Neutrophil (primary cell): ENCODE measurements around the gene ITGB2.

Source experiments
- H3K27ac ChIP-seq: fragments of 200-600 bp; sonication (generic); 2 replicates; pipeline ENCODE4 v1.5.1; 2016; ENCODE audit warnings: mild to moderate bottlenecking, moderate library complexity
- H3K27me3 ChIP-seq: fragments of 200-600 bp; sonication (generic); 2 replicates; pipeline ENCODE4 v1.6.0; 2016; ENCODE audit warnings: mild to moderate bottlenecking
- H3K36me3 ChIP-seq: fragments of 200-600 bp; sonication (generic); 2 replicates; pipeline ENCODE4 v1.5.1; 2017
- H3K4me1 ChIP-seq, 2 experiments: fragments of 200-600 bp in 1 of 2; sonication (generic) in 1 of 2; 1 replicate in 1 of 2; 2 replicates in 1 of 2; pipeline versions ENCODE4 v1.5.1 to v1.6.1; 2013 to 2016; ENCODE audit warnings: low read depth in 1 of 2, low read length in 1 of 2, mild to moderate bottlenecking in 1 of 2, moderate library complexity in 1 of 2; ENCODE audit not compliant: control insufficient read depth in 1 of 2, insufficient read depth in 1 of 2
- H3K4me3 ChIP-seq, 2 experiments: fragments of 200-600 bp in 1 of 2; sonication (generic) in 1 of 2; 1 replicate in 1 of 2; 2 replicates in 1 of 2; pipeline ENCODE4 v1.5.1; 2013 to 2016; ENCODE audit warnings: low read depth in 1 of 2, low read length in 1 of 2, mild to moderate bottlenecking in 1 of 2, moderate library complexity in 1 of 2
- H3K9me3 ChIP-seq: fragments of 200-600 bp; sonication (generic); 2 replicates; pipeline ENCODE4 v1.5.1; 2016
- CTCF ChIP-seq: fragments of 200-600 bp; sonication (generic); IDR thresholded peaks from 2 replicates; pipeline ENCODE4 v1.5.1; 2016; ENCODE audit warnings: antibody characterized with exemption

Gene ITGB2

GRCh38 chr21:44898851-44899767 lies 21.6 kb downstream of the ITGB2 start:
- peak overlapping the region; percentile 63 for H3K27ac ChIP-seq
- H3K36me3 ChIP-seq, result peaks cover 100% of the 10 kb centered on the region
- TF ChIP-seq CTCF, result no peak
- H3K4me3 ChIP-seq, result no peak overlapping the region
- no peaks in the 10 kb centered on the region for H3K9me3 ChIP-seq
- no peaks in the 10 kb centered on the region for H3K27me3 ChIP-seq
- H3K4me1 ChIP-seq, result peaks cover 20% of the 10 kb centered on the region in 2 experiments

GRCh38 chr21:44898011-44898488 lies 22.6 kb downstream of the ITGB2 start:
- Histone ChIP-seq H3K27me3 (no peaks in the 10 kb centered on the region), H3K36me3 (peaks cover 100% of the 10 kb centered on the region), H3K9me3 (no peaks in the 10 kb centered on the region), H3K27ac (peak overlapping the region; percentile 63), H3K4me1 (peaks cover 13% of the 10 kb centered on the region in 2 experiments), H3K4me3 (no peak overlapping the region)
- no peak for TF ChIP-seq CTCF

GRCh38 chr21:44897326-44898010 lies 23.2 kb downstream of the ITGB2 start:
- no peaks in the 10 kb centered on the region for H3K27me3 ChIP-seq
- H3K27ac ChIP-seq, result peak overlapping the region; percentile 63
- H3K36me3 ChIP-seq, result peaks cover 100% of the 10 kb centered on the region
- TF ChIP-seq CTCF, result no peak
- no peaks in the 10 kb centered on the region for H3K9me3 ChIP-seq
- H3K4me1 ChIP-seq, result peaks cover 9 to 12% of the 10 kb centered on the region in 2 experiments
- H3K4me3 ChIP-seq, result no peak overlapping the region

- Histone ChIP-seq H3K9me3 (no peaks in the 10 kb centered on the region), H3K4me1 (peaks cover 7 to 9% of the 10 kb centered on the region in 2 experiments), H3K27me3 (no peaks in the 10 kb centered on the region), H3K27ac (peak overlapping the region; percentile 63), H3K36me3 (peaks cover 99% of the 10 kb centered on the region), H3K4me3 (no peak overlapping the region)
- TF ChIP-seq CTCF, result no peak
Measured at GRCh38 chr21:44896561-44897286, 24.0 kb downstream of the ITGB2 start.

- H3K27ac ChIP-seq, result peak overlapping the region; percentile 63
- no peaks in the 10 kb centered on the region for H3K9me3 ChIP-seq
- TF ChIP-seq CTCF, result no peak
- peaks cover 7 to 9% of the 10 kb centered on the region in 2 experiments for H3K4me1 ChIP-seq
- H3K4me3 ChIP-seq, result no peak overlapping the region
- peaks cover 99% of the 10 kb centered on the region for H3K36me3 ChIP-seq
- no peaks in the 10 kb centered on the region for H3K27me3 ChIP-seq
Measured at GRCh38 chr21:44895859-44896258, 24.8 kb downstream of the ITGB2 start.
